Nephron progenitor cell (in vitro differentiated cells): ENCODE measurements around the gene CNTNAP5.

Source experiments
- DNase-seq: peaks from one replicate; pipeline ENCODE4 v3.0.0; 2021
- H3K27ac Mint-ChIP-seq: 2 replicates; pipeline ENCODE4 v1.8.0; 2021; ENCODE audit warnings: mild to moderate bottlenecking, moderate library complexity, mixed read lengths
- H3K27me3 Mint-ChIP-seq: 2 replicates; pipeline ENCODE4 v1.8.0; 2021; ENCODE audit warnings: mild to moderate bottlenecking, low read depth, mixed read lengths; ENCODE audit not compliant: poor library complexity
- H3K36me3 Mint-ChIP-seq: 2 replicates; pipeline ENCODE4 v1.8.0; 2021; ENCODE audit warnings: low read depth, mixed read lengths
- H3K4me1 Mint-ChIP-seq: 2 replicates; pipeline ENCODE4 v1.8.0; 2021; ENCODE audit warnings: mixed read lengths
- H3K4me3 Mint-ChIP-seq: 2 replicates; pipeline ENCODE4 v1.8.0; 2021; ENCODE audit warnings: mild to moderate bottlenecking, moderate library complexity, mixed read lengths
- H3K9me3 Mint-ChIP-seq: 2 replicates; pipeline ENCODE4 v1.8.0; 2021; ENCODE audit warnings: mild to moderate bottlenecking, moderate library complexity, mixed read lengths
- CTCF ChIP-seq: fragments of 200-600 bp; sonication (generic); IDR thresholded peaks from 2 replicates; pipeline ENCODE4 v1.5.0; 2021; ENCODE audit warnings: antibody characterized with exemption

Gene CNTNAP5

DNA sequence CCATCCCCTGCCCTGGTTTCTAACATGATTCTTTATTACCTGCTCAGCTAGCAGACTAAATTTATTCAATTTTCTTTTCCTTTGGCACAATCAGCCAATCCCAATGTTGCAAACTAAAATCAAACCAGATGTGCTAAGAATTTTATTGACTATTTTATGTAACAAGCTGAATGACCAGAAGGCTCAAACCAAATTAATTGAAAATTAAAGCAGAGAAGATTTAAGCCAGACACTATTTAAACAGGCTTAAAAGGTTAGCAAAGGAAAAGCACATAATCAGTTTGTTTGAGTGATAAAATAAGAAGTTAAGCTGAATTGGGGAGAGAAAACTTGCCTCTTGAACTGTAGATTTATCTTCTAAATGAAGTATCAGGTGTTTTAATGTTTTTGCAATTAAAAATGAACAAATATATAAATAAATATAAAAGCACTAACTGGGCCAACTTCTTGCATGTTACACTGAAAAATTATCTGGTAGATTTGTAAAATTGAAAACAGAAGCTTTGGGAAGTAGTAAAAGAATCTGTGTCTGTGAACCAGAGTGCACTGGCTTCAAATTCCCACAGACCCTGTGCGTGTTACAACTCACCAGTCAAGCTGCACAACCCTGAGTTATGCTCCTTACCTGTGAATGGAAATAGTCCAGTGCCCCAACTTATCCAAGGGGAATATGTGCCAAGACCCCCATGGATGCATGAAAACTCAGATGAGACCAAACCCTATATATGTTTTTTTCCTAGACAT, 283.4 kb downstream of the CNTNAP5 start:
- H3K36me3 Mint-ChIP-seq, result no peaks in the 10 kb centered on the region
- no peaks in the 10 kb centered on the region for H3K27me3 Mint-ChIP-seq
- no peak overlapping the region for H3K27ac Mint-ChIP-seq
- H3K4me1 Mint-ChIP-seq, result no peaks in the 10 kb centered on the region
- no peak overlapping the region for H3K4me3 Mint-ChIP-seq
- TF ChIP-seq CTCF, result no peak
- DNase-seq, result no peak
- no peaks in the 10 kb centered on the region for H3K9me3 Mint-ChIP-seq

GRCh38 chr2:124309563-124310138, 284.6 kb downstream of the CNTNAP5 start:
- no peak overlapping the region for H3K27ac Mint-ChIP-seq

GRCh38 chr2:124310671-124311070, 285.6 kb downstream of the CNTNAP5 start:
- DNase-seq, result no peak
- Mint-ChIP-seq H3K27ac (no peak overlapping the region), H3K4me3 (no peak overlapping the region), H3K36me3 (no peaks in the 10 kb centered on the region), H3K9me3 (no peaks in the 10 kb centered on the region), H3K27me3 (no peaks in the 10 kb centered on the region), H3K4me1 (no peaks in the 10 kb centered on the region)
- TF ChIP-seq CTCF, result no peak

More at GRCh38 chr2:124309563-124310138, 284.6 kb downstream of the CNTNAP5 start:
- H3K4me3 Mint-ChIP-seq, result no peak overlapping the region
- no peak for TF ChIP-seq CTCF
- H3K27me3 Mint-ChIP-seq, result no peaks in the 10 kb centered on the region
- no peaks in the 10 kb centered on the region for H3K36me3 Mint-ChIP-seq
- H3K4me1 Mint-ChIP-seq, result no peaks in the 10 kb centered on the region
- H3K9me3 Mint-ChIP-seq, result no peaks in the 10 kb centered on the region
- DNase-seq, result no peak

DNA sequence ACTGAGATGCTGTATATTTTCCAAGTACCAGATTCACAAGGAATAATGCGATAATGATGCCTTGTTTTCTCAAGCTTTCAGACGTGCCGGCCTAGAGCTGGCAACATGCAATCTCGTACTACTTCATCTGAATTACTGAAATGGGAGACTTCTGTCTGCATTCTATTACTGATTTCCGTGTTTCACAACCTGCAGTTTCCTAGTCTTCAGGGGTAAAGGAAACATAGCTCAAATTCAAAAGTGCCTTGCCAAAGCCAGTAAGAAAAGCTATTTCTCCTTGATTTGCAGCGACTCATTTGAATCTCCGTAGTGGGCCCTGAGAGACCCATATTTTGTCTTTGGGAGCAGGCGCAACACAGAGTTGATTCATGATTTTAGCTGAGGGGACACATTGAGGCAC, 289.0 kb downstream of the CNTNAP5 start:
- no peaks in the 10 kb centered on the region for H3K4me1 Mint-ChIP-seq
- H3K9me3 Mint-ChIP-seq, result no peaks in the 10 kb centered on the region
- DNase-seq, result no peak
- H3K27ac Mint-ChIP-seq, result no peak overlapping the region
- H3K4me3 Mint-ChIP-seq, result no peak overlapping the region
- H3K27me3 Mint-ChIP-seq, result no peaks in the 10 kb centered on the region
- TF ChIP-seq CTCF, result no peak
- no peaks in the 10 kb centered on the region for H3K36me3 Mint-ChIP-seq

- H3K27ac Mint-ChIP-seq, result no peak overlapping the region
- TF ChIP-seq CTCF, result no peak
- H3K36me3 Mint-ChIP-seq, result no peaks in the 10 kb centered on the region
- H3K27me3 Mint-ChIP-seq, result no peaks in the 10 kb centered on the region
- no peak for DNase-seq
- no peaks in the 10 kb centered on the region for H3K9me3 Mint-ChIP-seq
- H3K4me3 Mint-ChIP-seq, result no peak overlapping the region
- peaks cover 3% of the 10 kb centered on the region for H3K4me1 Mint-ChIP-seq
Observed at GRCh38 chr2:124315221-124315880, 290.3 kb downstream of the CNTNAP5 start.
